K562 (cell line): ENCODE data around the gene PDE6B. TPM values are rescaled to one million over a fixed set of nuclear protein-coding genes. Genes with fewer than 3 reads are reported as not detected.

Source experiments
- CREB3L1 ChIP-seq: fragments of 450-650 bp; IDR thresholded peaks from 2 replicates; pipeline ENCODE4 v1.6.1; 2014; ENCODE audit warnings: low read depth, mild to moderate bottlenecking, moderate library complexity, borderline replicate concordance
- CREM ChIP-seq: IDR thresholded peaks from 2 replicates; pipeline ENCODE4 v1.6.1; 2014; ENCODE audit warnings: antibody characterized with exemption, low read depth
- HDGF ChIP-seq: fragments of 450-650 bp; IDR thresholded peaks from 2 replicates; pipeline ENCODE4 v1.6.1; 2016
- REST ChIP-seq, 2 experiments: fragments of 450-650 bp; formaldehyde crosslinking in 1 of 2; IDR thresholded peaks; 2 replicates each; pipeline versions ENCODE4 v1.4.0 to v1.6.1; 2014 to 2020; ENCODE audit warnings: mild to moderate bottlenecking in 2 of 2, borderline replicate concordance in 1 of 2, low read depth in 1 of 2
- USF2 ChIP-seq: sonication (generic); formaldehyde crosslinking; IDR thresholded peaks from 2 replicates; pipeline ENCODE4 v1.5.0; 2020; ENCODE audit warnings: missing genetic modification reagents
- ZNF436 ChIP-seq: fragments of 250-450, 450-650 bp; sonication (Bioruptor Pico); formaldehyde crosslinking; IDR thresholded peaks from 2 replicates; pipeline ENCODE4 v1.7.0; 2020; ENCODE audit warnings: mild to moderate bottlenecking
- polyA plus RNA-seq, 8 experiments: library from polyadenylated mRNA; depleted of rRNA in 4 of 8; stranded (reverse) in 5 of 8; unstranded in 3 of 8; fragments of >200 nt; fragmentation: Nextera tagmentation in 2 of 8; fragmentation: Illumina TruSeq in 1 of 8; extraction: Ambion mirVana in 2 of 8; extraction: Trizol in 1 of 8; gene quantifications; 2 replicates each; pipeline versions ENCODE4 v1.2.1 to v1.2.3, GENCODE V29; 2011 to 2014; ENCODE audit warnings: inconsistent platforms in 1 of 8, missing spikeins in 1 of 8
- total RNA-seq, 7 experiments: library from RNA; depleted of rRNA in 6 of 7; stranded (reverse); fragments of >200 nt in 6 of 7; fragmentation: Illumina TruSeq in 2 of 7; extraction: Trizol in 2 of 7; gene quantifications; 2 replicates each; pipeline versions ENCODE4 v1.2.1 to v1.2.3, GENCODE V29; 2011 to 2021; ENCODE audit warnings: low replicate concordance in 1 of 7

Gene PDE6B
- total and polyA plus RNA-seq, 9 of the 15 experiments (the other 6 are each of a cell fraction or from before 2014, with no cell fraction given): 0.04 TPM; not detected in 8

- TF ChIP-seq USF2 (CRISPR knock-in tag): peak; percentile 84
- TF ChIP-seq ZNF436 (CRISPR knock-in tag): no peak
- peak; percentile 78 for TF ChIP-seq REST (IDR thresholded peaks at IDR 0.05; ENCODE audit: borderline replicate concordance)
- TF ChIP-seq REST (CRISPR knock-in tag; IDR thresholded peaks at IDR 0.05; ENCODE audit: low read depth): peak; percentile 84
- TF ChIP-seq HDGF: no peak
- peak; percentile 98 for TF ChIP-seq CREM
- TF ChIP-seq CREB3L1: 0 out of 2 replicates have a peak, but pooled peaks have one; percentile 52
These were observed 49.0 kb downstream of the PDE6B start, which contains the start of the genes ATP5ME and MYL5 (continued) for GRCh38 chr4:674172-675035.
